Suprapubic skin (tissue), 4 donors: ENCODE measurements around the gene PANK1.

ENCODE experiments used
- CTCF ChIP-seq, 2 donors: fragments of 200-600 bp in 1 of 2; fragments of 450-650 bp in 1 of 2; sonication (generic) in 1 of 2; IDR thresholded peaks; one replicate each; pipeline ENCODE4 v1.5.1; 2016 to 2019; ENCODE audit warnings: antibody characterized with exemption in 2 of 2, mild to moderate bottlenecking in 1 of 2, moderate library complexity in 1 of 2
- EP300 ChIP-seq: sonication (generic); formaldehyde crosslinking; IDR thresholded peaks from one replicate; pipeline ENCODE4 v1.6.1; 2017; ENCODE audit warnings: antibody characterized with exemption
- POLR2A ChIP-seq, 2 donors: fragments of 450-650 bp; IDR thresholded peaks; one replicate each; pipeline ENCODE4 v1.6.1; 2017; ENCODE audit warnings: antibody characterized with exemption in 2 of 2, mild to moderate bottlenecking in 2 of 2, moderate library complexity in 2 of 2
- POLR2AphosphoS5 ChIP-seq, 3 donors: sonication (generic); formaldehyde crosslinking; IDR thresholded peaks; one replicate each; pipeline ENCODE4 v1.6.1; 2017; ENCODE audit warnings: antibody characterized with exemption in 3 of 3

- TF ChIP-seq CTCF (IDR thresholded peaks at IDR 0.05) (no peak), POLR2A (IDR thresholded peaks at IDR 0.05) (no peak), POLR2AphosphoS5 (IDR thresholded peaks at IDR 0.05) (no peak), EP300 (no peak)
These were observed 94.5 kb downstream of the PANK1 start for GRCh38 chr10:89550509-89550908.
